BLaER1 (cell line): ENCODE results near the gene RBM5.

Experiments
- H3K27ac ChIP-seq: shearing (Covaris generic); formaldehyde crosslinking; 2 replicates; pipeline ENCODE4 v1.8.1; 2022
- H3K27me3 ChIP-seq: shearing (Covaris generic); formaldehyde crosslinking; 2 replicates; pipeline ENCODE4 v1.8.1; 2022
- H3K36me3 ChIP-seq: shearing (Covaris generic); formaldehyde crosslinking; 2 replicates; pipeline ENCODE4 v1.8.1; 2022
- H3K4me1 ChIP-seq: shearing (Covaris generic); formaldehyde crosslinking; 2 replicates; pipeline ENCODE4 v1.8.1; 2022
- H3K4me2 ChIP-seq: shearing (Covaris generic); formaldehyde crosslinking; 2 replicates; pipeline ENCODE4 v1.8.1; 2022
- H3K4me3 ChIP-seq: shearing (Covaris generic); formaldehyde crosslinking; 2 replicates; pipeline ENCODE4 v1.8.1; 2022
- H3K9ac ChIP-seq: shearing (Covaris generic); formaldehyde crosslinking; 2 replicates; pipeline ENCODE4 v1.8.1; 2022
- H3K9me3 ChIP-seq: shearing (Covaris generic); formaldehyde crosslinking; 2 replicates; pipeline ENCODE4 v1.8.1; 2022
- H4K20me1 ChIP-seq: shearing (Covaris generic); formaldehyde crosslinking; 2 replicates; pipeline ENCODE4 v1.8.1; 2022
- Cebpa-rat ChIP-seq: shearing (Covaris generic); IDR thresholded peaks from 2 replicates; pipeline ENCODE4 v1.8.1; 2022

Gene RBM5

GRCh38 chr3:50137531-50137930 lies 48.8 kb downstream of the RBM5 start:
- H3K36me3 ChIP-seq = no peaks in the 10 kb centered on the region
- 0 out of 2 replicates have a peak overlapping the region, but pooled peaks have one; percentile 38 for H3K9ac ChIP-seq

GRCh38 chr3:50138266-50139200 lies 49.8 kb downstream of the RBM5 start:
- H3K27ac ChIP-seq = peak overlapping the region; percentile 68
- H3K4me2 ChIP-seq = peak overlapping the region; percentile 86
- peak overlapping the region; percentile 54; the same call in 1 of the 2 replicates for H3K9ac ChIP-seq
- peaks cover 54% of the 10 kb centered on the region for H3K4me1 ChIP-seq
- no peaks in the 10 kb centered on the region for H3K36me3 ChIP-seq
- H3K4me3 ChIP-seq = 0 out of 2 replicates have a peak overlapping the region, but pooled peaks have one; percentile 1
- no peaks in the 10 kb centered on the region for H4K20me1 ChIP-seq
- H3K9me3 ChIP-seq = no peaks in the 10 kb centered on the region
- no peak for TF ChIP-seq Cebpa-rat
- no peaks in the 10 kb centered on the region for H3K27me3 ChIP-seq

More at GRCh38 chr3:50137531-50137930, 48.8 kb downstream of the RBM5 start:
- Histone ChIP-seq H3K4me1 (peaks cover 54% of the 10 kb centered on the region), H3K4me3 (no peak overlapping the region), H3K27ac (peak overlapping the region; percentile 68), H4K20me1 (no peaks in the 10 kb centered on the region), H3K9me3 (no peaks in the 10 kb centered on the region), H3K27me3 (no peaks in the 10 kb centered on the region), H3K4me2 (peak overlapping the region; percentile 86)
- TF ChIP-seq Cebpa-rat = no peak

GRCh38 chr3:50139308-50139707 lies 50.6 kb downstream of the RBM5 start:
- Histone ChIP-seq H4K20me1 (no peaks in the 10 kb centered on the region), H3K27ac (peak overlapping the region; percentile 68), H3K9me3 (no peaks in the 10 kb centered on the region), H3K4me2 (peak overlapping the region; percentile 86), H3K27me3 (no peaks in the 10 kb centered on the region), H3K9ac (peak overlapping the region; percentile 54; the same call in 1 of the 2 replicates), H3K4me1 (peaks cover 54% of the 10 kb centered on the region), H3K36me3 (no peaks in the 10 kb centered on the region), H3K4me3 (0 out of 2 replicates have a peak overlapping the region, but pooled peaks have one; percentile 1)
- no peak for TF ChIP-seq Cebpa-rat

GRCh38 chr3:50139718-50140423 lies 51.2 kb downstream of the RBM5 start:
- H3K4me2 ChIP-seq = peak overlapping the region; percentile 86
- H4K20me1 ChIP-seq = no peaks in the 10 kb centered on the region
- H3K9me3 ChIP-seq = no peaks in the 10 kb centered on the region
- H3K27me3 ChIP-seq = no peaks in the 10 kb centered on the region
- H3K4me1 ChIP-seq = peaks cover 54% of the 10 kb centered on the region
- H3K36me3 ChIP-seq = no peaks in the 10 kb centered on the region
- no peak for TF ChIP-seq Cebpa-rat
- no peak overlapping the region for H3K4me3 ChIP-seq
- H3K27ac ChIP-seq = peak overlapping the region; percentile 68
- peak overlapping the region; percentile 54; the same call in 1 of the 2 replicates for H3K9ac ChIP-seq

GRCh38 chr3:50140990-50141389 lies 52.3 kb downstream of the RBM5 start:
- Histone ChIP-seq H3K9me3 (no peaks in the 10 kb centered on the region), H3K4me2 (peak overlapping the region; percentile 86)

GRCh38 chr3:50146316-50146901 lies 57.7 kb downstream of the RBM5 start:
- no peak overlapping the region for H3K4me3 ChIP-seq
- H3K4me1 ChIP-seq = peaks cover 3% of the 10 kb centered on the region; the same call in 1 of the 2 replicates
- no peaks in the 10 kb centered on the region for H3K27me3 ChIP-seq
- no peaks in the 10 kb centered on the region for H3K9me3 ChIP-seq
- TF ChIP-seq Cebpa-rat = no peak
- H3K36me3 ChIP-seq = no peaks in the 10 kb centered on the region
- no peak overlapping the region for H3K9ac ChIP-seq
- no peaks in the 10 kb centered on the region for H4K20me1 ChIP-seq
- H3K27ac ChIP-seq = no peak overlapping the region
- no peak overlapping the region for H3K4me2 ChIP-seq

More at GRCh38 chr3:50140990-50141389, 52.3 kb downstream of the RBM5 start:
- no peak for TF ChIP-seq Cebpa-rat
- H3K9ac ChIP-seq = no peak overlapping the region
- no peaks in the 10 kb centered on the region for H3K27me3 ChIP-seq
- H3K27ac ChIP-seq = no peak overlapping the region
- H3K4me1 ChIP-seq = peaks cover 54% of the 10 kb centered on the region
- H3K36me3 ChIP-seq = no peaks in the 10 kb centered on the region
- H4K20me1 ChIP-seq = no peaks in the 10 kb centered on the region
- no peak overlapping the region for H3K4me3 ChIP-seq

GRCh38 chr3:50147016-50147415 lies 58.3 kb downstream of the RBM5 start:
- no peak for TF ChIP-seq Cebpa-rat
- Histone ChIP-seq H3K4me1 (no peaks in the 10 kb centered on the region), H3K36me3 (no peaks in the 10 kb centered on the region), H3K9ac (no peak overlapping the region), H3K9me3 (no peaks in the 10 kb centered on the region), H3K4me2 (no peak overlapping the region), H3K27me3 (no peaks in the 10 kb centered on the region), H4K20me1 (no peaks in the 10 kb centered on the region), H3K4me3 (no peak overlapping the region), H3K27ac (no peak overlapping the region)

- no peaks in the 10 kb centered on the region for H3K4me1 ChIP-seq
- no peaks in the 10 kb centered on the region for H3K27me3 ChIP-seq
- no peaks in the 10 kb centered on the region for H3K36me3 ChIP-seq
- H3K4me3 ChIP-seq = no peak overlapping the region
- H3K9ac ChIP-seq = no peak overlapping the region
- TF ChIP-seq Cebpa-rat = no peak
- H4K20me1 ChIP-seq = no peaks in the 10 kb centered on the region
- no peak overlapping the region for H3K4me2 ChIP-seq
- no peak overlapping the region for H3K27ac ChIP-seq
- no peaks in the 10 kb centered on the region for H3K9me3 ChIP-seq
These were observed 58.7 kb downstream of the RBM5 start for GRCh38 chr3:50147447-50147846.

GRCh38 chr3:50147861-50148260 lies 59.1 kb downstream of the RBM5 start:
- Histone ChIP-seq H4K20me1 (no peaks in the 10 kb centered on the region), H3K27ac (no peak overlapping the region), H3K9me3 (no peaks in the 10 kb centered on the region), H3K4me3 (no peak overlapping the region), H3K4me1 (no peaks in the 10 kb centered on the region), H3K4me2 (no peak overlapping the region), H3K27me3 (no peaks in the 10 kb centered on the region), H3K36me3 (no peaks in the 10 kb centered on the region), H3K9ac (no peak overlapping the region)
- no peak for TF ChIP-seq Cebpa-rat
